GM19238 (cell line): ENCODE measurements around the gene NDUFV1.
"Not testable (repeated sequence)": the region's sequence is repeated elsewhere in the genome, so short reads cannot be mapped to it uniquely, and the experiment has no call there.

Source experiments
- DNase-seq: peaks from one replicate; pipeline ENCODE4 v3.0.0; 2011; ENCODE audit warnings: low spot score; ENCODE audit not compliant: insufficient read length

The NDUFV1 gene

DNA sequence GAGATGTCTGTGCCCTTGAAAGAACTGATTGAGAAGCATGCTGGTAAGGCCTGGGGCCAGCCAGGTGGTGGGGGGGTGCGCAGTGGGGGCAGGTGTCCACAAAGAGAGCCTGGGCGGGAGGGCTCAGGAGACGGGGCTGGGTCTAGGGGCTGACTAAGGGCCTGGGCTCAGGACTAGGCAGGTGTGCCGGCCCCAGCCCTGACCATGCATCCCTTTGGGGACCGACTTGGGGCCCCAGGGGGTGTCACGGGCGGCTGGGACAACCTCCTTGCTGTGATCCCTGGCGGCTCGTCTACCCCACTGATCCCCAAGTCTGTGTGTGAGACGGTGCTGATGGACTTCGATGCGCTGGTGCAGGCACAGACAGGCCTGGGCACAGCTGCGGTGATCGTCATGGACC lies 4.4 kb downstream of the NDUFV1 start:
- no peak for DNase-seq

DNA sequence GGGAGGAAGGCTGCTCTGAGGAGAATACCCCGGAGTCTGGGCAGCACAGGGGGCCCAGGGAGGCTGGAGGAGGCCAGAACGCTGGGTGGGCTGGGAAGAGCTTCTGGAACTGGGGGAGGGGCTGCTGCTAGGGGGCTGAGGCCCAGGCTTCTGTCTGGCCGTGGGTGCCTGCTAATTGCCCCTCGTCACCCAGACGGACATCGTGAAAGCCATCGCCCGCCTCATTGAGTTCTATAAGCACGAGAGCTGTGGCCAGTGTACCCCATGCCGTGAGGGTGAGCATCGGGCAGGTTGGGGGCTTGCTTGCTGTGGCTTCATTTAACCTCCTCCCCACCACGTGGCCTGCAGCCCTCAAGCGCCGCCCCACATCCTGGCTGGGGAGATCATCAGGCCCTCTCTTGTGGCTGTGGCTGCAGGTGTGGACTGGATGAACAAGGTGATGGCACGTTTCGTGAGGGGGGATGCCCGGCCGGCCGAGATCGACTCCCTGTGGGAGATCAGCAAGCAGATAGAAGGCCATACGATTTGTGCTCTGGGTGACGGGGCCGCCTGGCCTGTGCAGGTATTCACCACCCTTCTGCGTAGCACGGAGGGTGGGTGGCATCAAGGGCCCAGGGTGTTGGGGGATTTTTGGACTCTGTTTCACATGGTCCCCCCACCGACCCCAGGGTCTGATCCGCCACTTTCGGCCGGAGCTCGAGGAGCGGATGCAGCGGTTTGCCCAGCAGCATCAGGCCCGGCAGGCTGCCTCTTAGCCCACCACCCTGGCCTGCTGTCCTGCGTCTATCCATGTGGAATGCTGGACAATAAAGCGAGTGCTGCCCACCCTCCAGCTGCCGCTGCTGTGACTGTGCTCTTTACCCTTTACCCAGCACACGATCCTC lies 5.2 kb downstream of the NDUFV1 start:
- DNase-seq, result no peak

DNA sequence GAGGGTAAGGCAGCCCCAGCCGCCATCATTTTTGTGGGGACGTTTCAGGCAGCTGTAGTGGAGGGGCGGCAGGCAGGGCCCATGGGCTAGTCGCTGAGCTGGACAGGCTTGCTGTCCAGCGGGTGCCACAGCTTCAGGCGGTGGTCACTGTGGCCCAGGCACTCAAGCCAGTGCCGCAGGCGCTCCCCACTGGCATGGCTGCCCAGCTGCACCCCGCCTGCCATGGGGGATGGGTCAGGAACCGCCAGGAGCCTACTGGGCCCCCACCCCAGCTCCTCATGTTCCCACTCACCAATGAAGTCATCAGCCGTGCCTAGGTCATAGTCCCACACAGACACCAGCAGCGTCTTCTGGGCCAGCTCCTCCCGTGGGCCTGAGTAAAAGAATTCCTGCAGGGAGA lies 6.0 kb downstream of the NDUFV1 start:
- DNase-seq, result no peak

DNA sequence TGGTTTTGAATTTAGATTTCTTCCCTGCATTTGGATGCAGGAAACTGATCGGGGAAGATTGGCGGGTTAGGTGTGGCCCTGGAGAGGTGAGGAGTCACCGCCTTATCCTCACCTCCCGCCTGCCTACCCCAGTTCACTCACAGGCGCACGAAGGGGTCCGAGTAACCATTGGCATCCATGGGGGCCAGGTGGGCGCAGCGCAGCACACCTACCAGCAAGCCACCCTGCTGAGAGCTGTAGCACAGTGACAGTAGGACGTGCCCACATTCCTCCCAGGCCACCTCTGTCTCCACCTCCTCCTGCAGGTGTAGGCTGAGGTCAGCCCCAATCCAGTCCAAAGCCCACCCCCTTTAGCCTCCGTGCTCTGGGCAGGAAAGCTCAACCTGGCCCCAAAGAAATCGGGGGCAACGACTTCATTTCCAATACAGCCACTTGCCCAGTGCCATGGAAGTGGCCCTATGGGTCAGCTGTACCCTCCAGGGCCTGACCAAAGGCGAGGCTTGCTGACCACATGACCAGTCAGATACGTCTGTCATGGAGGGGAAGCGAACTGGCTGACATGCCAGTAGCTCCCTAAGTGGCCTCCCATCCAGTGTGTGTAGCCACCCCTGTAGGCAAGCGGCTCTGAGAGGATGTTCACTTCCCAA lies 6.7 kb downstream of the NDUFV1 start:
- no peak for DNase-seq

DNA sequence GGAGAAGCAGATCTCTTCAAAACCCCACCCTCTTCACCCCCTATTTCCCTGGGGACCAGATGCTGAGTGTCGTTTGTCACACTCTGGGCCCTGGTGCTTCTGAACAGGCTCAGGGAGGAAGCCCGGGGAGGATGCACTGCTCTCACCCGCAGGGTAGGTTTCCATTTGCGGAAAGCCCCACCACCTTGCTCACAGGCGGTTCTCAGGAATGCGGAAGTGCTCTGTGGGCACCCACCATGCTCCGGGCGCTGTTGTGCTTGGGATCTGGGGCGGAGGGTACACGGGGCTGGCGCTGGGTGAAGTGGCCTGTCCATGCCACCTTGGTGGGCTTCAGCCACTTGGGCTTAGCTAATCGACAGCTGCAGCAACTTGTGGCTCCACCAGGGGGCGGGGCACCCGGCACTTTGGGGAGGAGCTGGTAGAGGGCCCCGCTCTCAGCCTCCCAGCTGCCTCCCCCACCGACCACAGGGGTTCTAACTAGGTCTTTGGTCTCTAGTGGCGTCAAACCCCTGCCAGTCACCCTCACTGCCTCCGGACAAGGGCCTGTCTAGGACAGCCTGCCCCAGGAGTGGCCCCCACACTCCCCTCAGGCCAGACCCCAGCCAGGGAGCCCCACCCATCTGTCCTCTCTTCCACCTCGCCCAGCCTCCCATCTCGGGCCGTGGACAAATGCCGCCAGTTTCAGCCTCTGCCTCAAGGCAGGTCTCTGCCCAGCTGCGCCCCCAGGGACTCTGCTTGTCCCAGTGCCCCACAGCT lies 7.4 kb downstream of the NDUFV1 start:
- peak; percentile 88 for DNase-seq

DNA sequence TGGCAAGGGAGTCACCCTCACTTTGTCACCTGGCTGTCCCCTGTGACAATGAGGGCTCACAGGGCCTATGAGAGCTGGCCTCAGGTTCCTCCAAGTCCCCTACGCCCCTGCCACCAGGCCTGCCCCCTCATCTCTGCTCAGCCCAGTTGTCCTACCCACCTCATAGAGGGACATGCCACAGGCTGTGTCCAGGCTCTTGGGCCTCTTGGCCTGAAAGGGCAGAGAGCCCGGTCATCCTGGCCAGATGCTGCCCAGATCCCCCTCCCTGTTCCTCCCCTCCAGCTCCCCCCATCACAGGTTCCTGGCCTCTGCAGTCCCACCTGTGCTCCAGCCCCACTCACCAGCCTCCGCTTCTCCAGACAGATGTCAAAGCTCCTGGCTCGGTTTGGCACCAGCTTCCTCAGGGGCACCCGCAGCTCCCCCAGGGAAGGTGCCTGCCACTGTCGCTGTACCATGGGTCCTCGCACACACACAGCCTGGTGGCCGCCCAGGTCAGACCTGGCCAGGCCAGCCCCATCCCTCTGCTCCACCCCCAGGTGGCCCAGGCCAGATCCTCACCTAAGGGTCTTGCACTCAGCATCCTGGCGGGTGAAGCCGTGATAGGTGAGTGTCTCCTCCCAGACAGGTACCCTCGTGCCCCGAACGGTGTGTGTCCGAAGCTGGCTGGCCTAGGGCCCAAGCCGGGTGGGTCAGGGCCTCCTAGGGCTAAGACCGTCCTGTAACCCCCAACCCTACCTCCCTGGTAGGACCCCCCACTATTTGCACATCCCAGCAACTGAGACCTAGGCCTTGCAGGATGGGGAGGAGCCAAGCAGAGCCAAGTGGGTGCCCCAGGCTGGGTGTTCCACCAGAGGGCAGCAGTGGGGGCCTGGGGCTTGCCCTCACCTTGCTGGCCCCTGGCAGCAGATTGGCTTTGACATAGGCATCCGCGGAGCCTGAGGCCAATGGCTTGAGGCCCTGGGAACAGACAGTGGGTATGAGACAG lies 8.3 kb downstream of the NDUFV1 start:
- DNase-seq, result peak; percentile 48

DNA sequence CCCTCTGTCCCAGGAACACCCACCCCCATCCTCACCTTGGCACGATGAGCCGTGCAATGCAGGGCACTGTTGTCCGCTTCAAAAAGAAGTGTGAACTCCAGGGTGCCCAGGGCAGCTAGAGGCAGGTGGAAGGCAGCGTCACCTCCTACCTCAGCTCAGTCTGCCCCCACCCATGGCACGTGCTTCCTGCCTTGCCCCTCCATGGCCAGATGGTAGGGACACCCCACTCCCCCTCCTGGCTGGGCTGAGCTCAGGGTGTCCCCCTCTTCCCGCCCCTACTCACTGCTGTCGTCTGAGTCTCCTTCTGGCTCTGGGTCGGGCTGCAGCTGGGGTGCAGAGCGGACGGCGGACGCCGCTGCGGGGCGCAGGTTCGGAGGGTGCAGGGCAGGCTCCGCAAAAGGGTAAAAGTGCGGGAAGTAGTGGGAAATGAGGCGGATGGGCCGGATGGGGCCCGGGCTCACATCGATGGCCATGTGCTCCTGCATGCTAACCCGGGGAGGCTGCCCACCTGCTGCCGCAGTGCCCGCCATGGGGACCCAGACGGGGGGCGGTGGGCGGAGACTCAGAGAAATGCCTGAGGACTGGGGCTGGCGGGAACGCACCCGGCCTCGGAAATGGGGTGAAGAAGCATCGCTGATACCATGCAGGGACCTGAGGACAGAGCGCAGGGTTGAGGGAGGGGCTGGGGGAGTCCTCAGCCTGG lies 9.1 kb downstream of the NDUFV1 start:
- no peak for DNase-seq

DNA sequence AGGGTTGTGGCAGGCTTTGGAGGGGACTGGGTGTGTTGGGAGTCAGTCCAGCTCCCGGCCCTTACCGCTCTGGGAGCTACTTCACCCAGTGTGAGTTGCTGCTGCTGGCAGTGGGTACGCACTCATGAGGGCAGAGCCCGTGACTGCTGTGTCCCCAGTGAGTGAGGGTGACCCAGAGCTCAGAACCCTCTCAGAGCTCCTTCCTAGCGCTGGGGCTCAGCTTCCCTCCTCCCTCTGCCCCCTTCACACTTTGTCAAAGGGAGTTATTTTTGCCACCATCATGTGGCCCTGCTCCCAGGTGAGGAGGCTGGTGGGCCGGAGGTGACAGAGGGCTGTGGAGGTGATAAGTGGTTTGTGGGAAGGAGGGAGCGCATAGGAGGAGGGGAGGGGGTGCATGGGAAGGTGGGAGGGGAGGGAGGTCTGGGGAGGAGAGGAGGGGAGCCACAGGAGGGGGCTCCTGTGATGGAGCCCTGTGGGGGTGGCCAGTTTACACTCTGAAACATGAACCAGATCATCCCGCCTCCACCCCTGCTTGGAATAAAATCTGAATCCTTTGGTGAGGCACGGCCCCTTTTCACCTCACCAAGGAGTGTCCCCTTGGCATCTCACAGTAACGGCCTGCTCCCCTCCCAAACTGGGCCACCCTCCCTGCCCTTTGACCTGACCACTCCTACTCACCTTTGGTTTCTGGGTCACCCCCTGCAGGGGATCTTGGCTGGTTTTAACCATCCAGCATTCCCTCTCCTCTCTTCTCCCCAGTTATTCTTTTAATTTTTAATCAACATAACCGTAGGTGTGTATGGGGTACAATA lies 9.9 kb downstream of the NDUFV1 start:
- DNase-seq, result no peak

DNA sequence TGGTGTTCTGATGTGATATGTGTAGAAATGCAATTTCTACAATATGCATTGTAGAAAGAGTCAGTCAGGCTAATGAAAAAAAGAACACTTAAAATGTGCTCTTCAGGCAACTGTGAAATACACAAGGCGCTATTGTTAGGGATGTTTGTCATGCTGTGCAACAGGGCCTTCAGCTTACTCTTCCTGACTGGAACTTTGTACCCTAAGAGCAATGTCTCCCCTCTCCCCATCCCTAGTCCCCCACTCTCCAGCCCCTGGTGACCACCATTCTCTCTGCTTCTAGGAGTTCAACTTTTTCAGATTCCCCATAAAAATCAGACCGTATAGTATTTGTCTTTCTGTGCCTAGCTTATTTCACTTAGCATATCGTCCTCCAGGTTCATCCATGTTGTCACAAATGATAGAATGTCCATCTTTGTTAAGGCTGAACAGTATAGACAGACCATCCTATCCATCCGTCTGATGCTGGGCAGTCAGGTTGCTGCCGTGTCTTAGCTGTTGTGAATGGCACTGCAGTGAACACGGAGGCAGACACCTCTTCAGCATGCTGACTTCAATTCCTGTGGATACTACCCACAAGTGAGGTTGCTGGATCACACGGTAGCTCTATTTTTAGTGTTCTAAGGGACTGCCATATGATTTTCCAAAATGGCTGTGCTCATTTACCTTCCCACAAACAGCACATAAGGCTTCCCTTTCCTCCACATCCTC lies 10.7 kb downstream of the NDUFV1 start:
- DNase-seq, result no peak

DNA sequence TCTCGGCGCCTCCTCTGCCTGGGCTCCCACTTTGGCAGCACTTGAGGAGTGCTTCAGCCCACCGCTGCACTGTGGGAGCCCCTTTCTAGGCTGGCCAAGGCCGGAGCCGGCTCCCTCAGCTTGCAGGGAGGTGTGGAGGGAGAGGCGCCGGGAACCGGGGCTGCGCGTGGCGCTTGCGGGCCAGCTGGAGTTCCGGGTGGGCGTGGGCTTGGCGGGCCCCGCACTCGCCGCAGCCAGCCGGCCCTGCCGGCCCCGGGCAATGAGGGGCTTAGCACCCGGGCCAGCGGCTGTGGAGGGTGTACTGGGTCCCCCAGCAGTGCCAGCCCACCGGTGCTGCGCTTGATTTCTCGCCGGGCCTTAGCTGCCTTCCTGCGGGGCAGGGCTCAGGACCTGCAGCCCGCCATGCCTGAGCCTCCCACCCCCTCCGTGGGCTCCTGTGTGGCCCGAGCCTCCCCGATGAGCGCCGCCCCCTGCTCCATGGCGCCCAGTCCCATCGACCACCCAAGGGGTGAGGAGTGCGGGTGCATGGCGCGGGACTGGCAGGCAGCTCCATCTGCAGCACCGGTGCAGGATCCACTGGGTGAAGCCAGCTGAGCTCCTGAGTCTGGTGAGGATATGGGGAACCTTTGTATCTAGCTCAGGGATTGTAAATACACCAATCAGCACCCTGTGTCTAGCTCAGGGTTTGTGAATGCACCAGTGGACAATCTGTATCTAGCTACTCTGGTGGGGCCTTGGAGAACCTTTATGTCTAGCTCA lies 12.3 kb downstream of the NDUFV1 start:
- DNase-seq, result not testable (repeated sequence)

DNA sequence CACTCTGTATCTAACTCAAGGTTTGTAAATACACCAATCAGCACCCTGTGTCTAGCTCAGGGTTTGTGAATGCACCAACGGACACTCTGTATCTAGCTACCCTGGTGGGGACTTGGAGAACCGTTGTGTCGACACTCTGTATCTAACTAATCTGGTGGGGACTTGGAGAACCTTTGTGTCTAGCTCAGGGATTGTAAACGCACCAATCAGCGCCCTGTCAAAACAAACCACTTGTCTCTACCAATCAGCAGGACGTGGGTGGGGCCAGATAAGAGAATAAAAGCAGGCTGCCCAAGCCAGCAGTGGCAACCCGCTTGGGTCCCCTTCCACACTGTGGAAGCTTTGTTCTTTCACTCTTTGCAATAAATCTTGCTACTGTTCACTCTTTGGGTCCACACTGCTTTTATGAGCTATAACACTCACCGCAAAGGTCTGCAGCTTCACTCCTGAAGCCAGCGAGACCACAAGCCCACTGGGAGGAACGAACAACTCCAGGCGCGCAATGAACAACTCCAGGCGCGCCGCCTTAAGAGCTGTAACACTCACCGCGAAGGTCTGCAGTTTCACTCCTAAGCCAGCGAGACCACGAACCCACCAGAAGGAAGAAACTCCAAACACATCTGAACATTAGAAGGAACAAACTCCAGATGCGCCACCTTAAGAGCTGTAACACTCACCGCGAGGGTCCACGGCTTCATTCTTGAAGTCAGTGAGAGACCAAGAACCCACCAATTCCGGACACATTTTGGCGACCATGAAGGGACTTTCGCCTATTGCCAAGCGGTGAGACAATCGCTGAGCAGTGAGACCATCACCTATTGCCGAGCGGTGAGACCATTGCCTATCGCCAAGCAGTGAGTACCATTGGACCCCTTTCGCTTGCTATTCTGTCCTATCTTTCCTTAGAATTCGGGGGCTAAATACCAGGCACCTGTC lies 13.2 kb downstream of the NDUFV1 start:
- not testable (repeated sequence) for DNase-seq

DNA sequence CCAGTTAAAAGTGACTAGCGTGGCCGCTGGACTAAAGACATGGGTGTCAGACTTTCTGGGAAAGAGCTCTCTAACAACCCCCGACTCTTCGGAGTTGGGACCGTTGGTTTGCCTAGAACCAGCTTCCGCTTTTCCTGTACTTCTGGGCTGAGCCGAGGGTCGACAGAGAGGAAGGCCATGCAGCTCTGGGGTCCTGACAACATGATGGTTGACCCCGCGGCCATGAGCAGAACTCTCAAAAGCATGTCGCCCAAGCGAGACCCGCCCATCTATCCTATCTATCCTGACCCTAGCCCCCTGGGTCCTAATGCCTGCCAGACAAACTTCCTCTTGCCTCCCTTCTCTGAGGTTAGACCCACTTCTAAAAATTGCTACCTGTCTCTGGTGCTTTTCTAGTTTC lies 13.9 kb downstream of the NDUFV1 start:
- DNase-seq, result not testable (repeated sequence)

DNA sequence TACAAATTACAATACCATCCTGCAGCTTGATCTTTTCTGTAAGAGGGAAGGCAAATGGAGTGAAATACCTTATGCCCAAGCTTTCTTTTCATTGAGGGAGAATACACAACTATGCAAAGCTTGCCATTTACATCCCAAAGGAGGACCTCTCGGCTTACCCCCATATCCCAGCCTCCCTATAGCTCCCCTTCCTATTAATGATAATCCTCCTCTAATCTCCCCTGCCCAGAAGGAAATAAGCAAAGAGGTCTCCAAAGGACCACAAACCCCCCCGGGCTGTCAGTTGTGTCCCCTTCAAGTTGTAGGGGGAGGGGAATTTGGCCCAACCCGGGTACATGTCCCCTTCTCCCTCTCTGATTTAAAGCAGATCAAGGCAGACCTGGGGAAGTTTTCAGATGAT lies 15.2 kb downstream of the NDUFV1 start:
- DNase-seq, result not testable (repeated sequence)

DNA sequence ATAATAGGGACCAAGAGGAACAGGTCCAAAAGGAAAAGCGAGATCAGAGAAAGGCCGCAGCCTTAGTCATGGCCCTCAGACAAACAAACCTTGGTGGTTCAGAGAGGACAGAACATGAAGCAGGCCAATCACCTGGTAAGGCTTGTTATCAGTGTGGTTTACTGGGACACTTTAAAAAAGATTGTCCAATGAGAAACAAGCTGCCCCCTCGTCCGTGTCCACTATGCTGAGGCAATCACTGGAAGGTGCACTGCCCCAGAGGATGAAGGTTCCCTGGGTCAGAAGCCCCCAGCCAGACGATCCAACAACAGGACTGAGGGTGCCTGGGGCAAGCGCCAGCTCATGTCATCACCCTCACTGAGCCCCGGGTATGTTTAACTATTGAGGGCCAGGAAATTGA lies 16.2 kb downstream of the NDUFV1 start:
- not testable (repeated sequence) for DNase-seq

DNA sequence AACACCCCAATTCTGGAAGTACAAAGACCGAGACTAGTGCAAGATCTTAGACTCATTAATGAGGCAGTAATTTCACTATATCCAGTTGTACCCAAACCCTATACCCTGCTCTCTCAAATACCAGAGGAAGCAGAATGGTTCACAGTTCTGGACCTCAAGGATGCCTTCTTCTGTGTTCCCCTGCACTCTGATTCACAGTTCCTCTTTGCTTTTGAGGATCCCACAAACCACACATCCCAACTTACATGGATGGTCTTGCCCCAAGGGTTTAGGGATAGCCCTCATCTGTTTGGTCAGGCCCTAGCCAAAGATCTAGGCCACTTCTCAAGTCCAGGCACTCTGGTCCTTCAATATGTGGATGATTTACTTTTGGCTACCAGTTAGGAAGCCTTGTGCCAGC lies 17.1 kb downstream of the NDUFV1 start:
- not testable (repeated sequence) for DNase-seq

DNA sequence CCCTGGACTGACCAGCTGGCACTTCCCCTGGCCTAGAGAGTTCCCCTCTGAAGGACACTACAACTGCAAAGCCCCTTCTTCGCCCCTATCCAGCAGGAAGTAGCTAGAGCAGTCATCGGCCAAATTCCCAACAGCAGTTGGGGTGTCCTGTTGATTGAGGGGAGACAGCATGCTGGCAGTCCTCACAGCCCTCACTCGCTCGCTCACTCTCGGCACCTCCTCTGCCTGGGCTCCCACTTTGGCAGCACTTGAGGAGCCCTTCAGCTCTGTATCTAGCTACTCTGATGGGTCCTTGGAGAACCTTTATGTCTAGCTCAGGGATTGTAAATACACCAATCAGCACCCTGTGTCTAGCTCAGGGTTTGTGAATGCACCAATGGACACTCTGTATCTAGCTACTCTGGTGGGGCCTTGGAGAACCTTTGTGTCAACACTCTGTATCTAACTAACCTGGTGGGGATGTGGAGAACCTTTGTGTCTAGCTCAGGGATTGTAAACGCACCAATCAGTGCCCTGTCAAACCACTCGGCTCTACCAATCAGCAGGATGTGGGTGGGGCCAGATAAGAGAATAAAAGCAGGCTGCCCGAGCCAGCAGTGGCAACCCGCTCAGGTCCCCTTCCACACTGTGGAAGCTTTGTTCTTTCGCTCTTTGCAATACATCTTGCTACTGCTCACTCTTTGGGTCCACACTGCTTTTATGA lies 19.5 kb downstream of the NDUFV1 start:
- DNase-seq, result not testable (repeated sequence)
